ENCODE data around the gene ARHGEF19.
"Not testable (repeated sequence)": the region's sequence is repeated elsewhere in the genome, so short reads cannot be mapped to it uniquely, and the experiment has no call there.

Gene ARHGEF19

DNA sequence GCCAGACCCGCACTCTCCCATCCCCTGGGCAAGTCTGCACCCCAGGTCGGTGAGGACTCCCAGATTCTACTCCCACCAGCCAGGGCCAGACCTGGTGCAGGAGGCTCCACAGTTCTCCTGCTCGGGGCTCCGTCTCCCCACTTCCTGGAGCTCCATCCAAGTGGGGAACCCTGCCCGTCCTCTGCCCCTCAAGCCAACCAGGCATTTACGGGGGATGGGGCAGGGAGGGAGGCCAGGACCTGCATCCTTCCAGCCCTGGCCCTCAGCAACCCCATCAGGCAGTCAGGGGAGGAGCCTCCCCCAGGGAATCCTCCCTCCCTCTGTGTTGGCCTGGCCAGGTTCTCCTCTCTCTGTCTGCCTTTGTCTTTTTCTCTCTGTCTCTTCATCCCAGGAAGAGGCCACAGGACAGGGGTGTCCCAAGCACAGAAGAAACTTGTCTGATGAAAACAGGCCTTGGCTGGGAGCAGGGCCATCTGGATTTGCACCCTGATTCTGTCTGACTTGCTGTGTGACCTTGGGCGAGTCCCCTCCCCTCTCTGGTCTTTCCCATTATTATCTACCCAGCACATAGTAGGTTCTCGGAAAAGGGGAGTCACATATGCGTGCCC is 38.1 kb downstream of the ARHGEF19 start:
- DNase-seq (ENCODE audit: low spot score in 2 of 2) (no peak), ATAC-seq (no peak)
- Mint-ChIP-seq H3K36me3 (no peaks in the 10 kb centered on the region), H3K9me3 (no peaks in the 10 kb centered on the region), H3K27ac (peak overlapping the region; percentile 68), H3K4me1 (peaks cover 1% of the 10 kb centered on the region), H3K4me3 (no peak overlapping the region)

DNA sequence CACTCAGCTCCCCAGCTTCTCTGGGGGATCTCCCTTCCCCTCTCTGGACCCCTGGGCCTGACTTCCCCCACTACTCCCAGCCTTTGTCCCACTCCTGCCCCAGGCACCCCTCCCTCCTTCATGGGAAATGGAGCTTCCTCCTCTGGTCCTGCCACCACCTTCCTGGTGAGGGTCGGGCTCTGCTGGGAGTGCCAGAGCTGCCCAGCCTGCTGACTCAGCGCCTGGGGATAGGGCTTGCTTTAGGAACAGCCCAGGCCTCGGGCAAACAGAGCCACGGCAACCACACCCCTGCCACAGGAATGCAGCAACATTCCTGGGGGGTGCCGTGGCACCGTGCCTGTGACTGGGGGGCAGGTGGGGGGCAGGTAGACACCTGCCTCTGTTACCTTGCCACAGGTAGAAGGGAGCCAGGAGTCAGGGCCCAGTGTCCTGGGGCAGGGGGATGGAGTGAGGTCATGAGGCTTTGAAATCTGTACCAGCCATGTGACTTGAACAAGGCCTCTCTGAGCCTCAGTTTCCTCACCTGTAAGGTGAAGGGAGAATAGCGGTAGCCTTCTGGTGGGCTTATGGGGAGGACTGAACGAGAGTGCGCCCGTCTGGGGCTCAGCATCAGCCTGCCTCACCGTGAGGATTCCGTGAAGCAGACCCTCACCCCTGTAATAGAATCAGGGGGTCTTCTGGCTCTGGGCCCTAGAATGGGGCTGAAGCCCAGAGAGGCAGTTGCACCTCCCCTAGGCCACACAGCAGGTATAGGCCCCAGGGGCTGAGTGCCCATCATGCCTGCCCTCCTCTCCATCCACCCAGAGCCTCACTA is 38.8 kb downstream of the ARHGEF19 start:
- Mint-ChIP-seq H3K4me1 (peaks cover 8% of the 10 kb centered on the region), H3K9me3 (no peaks in the 10 kb centered on the region), H3K27ac (no peak overlapping the region), H3K4me3 (no peak overlapping the region), H3K36me3 (no peaks in the 10 kb centered on the region)
- DNase-seq (ENCODE audit: low spot score in 2 of 2), result no peak
- no peak for ATAC-seq

DNA sequence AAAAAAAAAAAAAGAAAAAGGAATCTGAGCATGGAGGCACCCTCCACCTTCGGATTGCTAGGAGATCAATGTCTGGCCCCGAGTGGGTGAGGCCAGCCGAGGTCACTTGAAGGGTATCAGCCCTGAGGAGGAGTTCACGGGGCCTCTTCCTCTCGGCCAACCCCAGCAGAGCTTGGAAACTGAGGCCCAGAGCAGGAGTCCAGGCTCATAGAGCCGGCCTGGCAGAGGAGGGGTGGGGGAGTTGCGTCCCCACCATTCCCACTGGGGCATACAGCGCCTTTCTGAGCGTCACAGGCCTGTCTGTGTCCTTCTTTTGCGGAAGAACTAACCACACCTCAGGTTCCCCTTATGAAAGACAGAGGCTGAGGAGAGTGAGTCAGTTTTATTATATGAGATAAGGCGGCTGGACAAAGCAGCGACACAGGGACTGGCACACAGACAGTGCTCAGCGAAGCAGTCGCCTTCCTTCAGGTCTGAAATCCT is 39.4 kb downstream of the ARHGEF19 start:
- Mint-ChIP-seq H3K36me3 (no peaks in the 10 kb centered on the region), H3K9me3 (no peaks in the 10 kb centered on the region), H3K4me1 (peaks cover 15% of the 10 kb centered on the region), H3K4me3 (no peak overlapping the region), H3K27ac (no peak overlapping the region)
- ATAC-seq (no peak), DNase-seq (ENCODE audit: low spot score in 2 of 2) (no peak)

DNA sequence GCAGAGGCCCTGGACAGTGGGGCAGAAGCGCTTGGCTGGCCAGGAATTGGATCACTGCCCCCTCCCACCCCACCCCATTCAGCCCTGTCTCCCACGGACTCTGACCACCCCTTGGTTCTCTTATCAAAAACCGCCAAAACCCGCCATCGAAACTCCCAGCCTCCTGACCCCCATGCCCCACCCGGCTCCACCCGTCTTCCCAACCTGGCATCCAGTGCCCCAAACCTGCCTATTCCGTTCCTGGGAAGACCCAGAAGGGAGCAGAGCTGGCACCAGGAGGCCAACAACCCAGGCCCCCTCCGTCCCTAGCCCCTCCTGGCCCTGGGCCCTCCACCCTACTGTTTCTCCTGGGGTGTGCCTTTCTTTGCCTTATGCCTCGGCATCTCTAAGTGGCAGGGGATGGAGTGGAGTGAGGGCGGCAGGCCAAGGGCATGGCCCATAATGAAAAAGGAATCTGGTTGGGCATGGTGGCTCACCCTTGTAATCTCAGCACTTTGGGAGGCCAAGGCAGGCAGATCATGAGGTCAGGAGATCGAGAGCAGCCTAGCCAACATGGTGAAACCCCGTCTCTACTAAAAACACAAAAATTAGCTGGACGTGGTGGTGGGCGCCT is 40.1 kb downstream of the ARHGEF19 start:
- Mint-ChIP-seq H3K4me1 (peaks cover 15% of the 10 kb centered on the region), H3K4me3 (no peak overlapping the region), H3K9me3 (no peaks in the 10 kb centered on the region), H3K27ac (no peak overlapping the region), H3K36me3 (no peaks in the 10 kb centered on the region)
- DNase-seq (ENCODE audit: low spot score in 2 of 2) (no peak), ATAC-seq (no peak)

DNA sequence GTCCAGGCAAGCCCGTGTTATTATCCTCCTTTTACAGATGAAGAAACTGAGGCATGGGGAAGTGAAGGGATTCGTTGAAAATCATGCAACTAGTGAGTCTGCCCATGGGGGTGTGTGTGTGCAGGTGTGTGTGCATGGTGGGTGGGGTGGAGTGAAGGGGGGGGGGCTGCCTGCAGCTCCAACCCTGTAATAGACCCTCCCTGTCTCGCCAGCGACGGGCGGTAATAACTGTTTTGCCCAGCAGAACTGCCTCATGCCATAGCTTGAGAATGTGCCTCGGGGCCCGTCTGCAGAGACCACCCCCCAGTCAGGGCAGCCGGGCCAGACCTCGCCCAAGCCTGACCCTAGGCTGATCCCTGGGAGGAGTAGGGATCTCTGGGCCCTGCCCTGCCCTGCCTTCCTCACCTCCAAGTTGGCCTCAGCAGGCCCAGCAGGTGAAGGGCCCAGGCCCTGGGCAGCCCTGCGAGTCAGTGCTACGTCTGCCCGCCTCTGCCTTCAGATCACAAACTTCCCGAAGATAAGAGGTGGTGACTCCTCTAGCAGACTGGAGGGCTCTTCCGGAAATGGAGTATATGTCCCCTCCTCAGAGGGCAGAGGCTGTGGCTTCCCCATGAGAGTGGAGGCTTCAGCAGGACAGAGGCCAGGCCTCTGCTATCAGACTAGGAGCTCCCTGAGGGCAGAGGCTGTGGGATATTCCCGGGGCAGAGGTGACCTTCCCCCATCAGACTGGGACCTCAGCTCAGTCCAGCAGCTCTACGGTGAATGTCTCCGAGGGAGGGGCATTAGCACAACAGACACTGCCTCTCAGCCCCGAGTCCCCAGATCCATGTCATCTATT is 40.9 kb downstream of the ARHGEF19 start:
- no peak overlapping the region for H3K4me3 Mint-ChIP-seq
- ATAC-seq, result no peak
- H3K36me3 Mint-ChIP-seq, result no peaks in the 10 kb centered on the region
- H3K27ac Mint-ChIP-seq, result no peak overlapping the region
- peaks cover 15% of the 10 kb centered on the region for H3K4me1 Mint-ChIP-seq
- H3K9me3 Mint-ChIP-seq, result no peaks in the 10 kb centered on the region
- DNase-seq (ENCODE audit: low spot score in 2 of 2), result no peak

DNA sequence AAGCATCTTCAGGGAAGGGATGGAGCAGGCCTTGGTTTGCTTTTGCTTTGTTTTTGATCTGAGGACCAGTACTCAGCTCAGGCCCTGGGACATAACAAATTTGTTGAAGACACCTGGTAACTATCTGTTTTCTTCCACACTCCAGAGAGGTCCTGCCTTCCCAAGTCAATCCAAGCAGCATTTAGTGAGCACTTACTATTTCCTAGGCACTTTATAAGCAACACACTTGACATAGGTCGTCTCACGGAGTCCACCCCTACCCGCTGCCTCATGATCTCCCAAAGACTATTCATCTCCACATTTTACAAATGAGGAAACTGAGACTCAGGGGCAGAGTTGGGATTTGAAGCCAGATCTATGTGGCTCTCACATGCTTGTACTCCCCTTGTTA is 42.2 kb downstream of the ARHGEF19 start:
- DNase-seq (ENCODE audit: low spot score in 2 of 2) (no peak), ATAC-seq (no peak)
- no peaks in the 10 kb centered on the region for H3K9me3 Mint-ChIP-seq
- peaks cover 25% of the 10 kb centered on the region for H3K4me1 Mint-ChIP-seq
- H3K4me3 Mint-ChIP-seq, result no peak overlapping the region
- H3K36me3 Mint-ChIP-seq, result no peaks in the 10 kb centered on the region
- no peak overlapping the region for H3K27ac Mint-ChIP-seq

DNA sequence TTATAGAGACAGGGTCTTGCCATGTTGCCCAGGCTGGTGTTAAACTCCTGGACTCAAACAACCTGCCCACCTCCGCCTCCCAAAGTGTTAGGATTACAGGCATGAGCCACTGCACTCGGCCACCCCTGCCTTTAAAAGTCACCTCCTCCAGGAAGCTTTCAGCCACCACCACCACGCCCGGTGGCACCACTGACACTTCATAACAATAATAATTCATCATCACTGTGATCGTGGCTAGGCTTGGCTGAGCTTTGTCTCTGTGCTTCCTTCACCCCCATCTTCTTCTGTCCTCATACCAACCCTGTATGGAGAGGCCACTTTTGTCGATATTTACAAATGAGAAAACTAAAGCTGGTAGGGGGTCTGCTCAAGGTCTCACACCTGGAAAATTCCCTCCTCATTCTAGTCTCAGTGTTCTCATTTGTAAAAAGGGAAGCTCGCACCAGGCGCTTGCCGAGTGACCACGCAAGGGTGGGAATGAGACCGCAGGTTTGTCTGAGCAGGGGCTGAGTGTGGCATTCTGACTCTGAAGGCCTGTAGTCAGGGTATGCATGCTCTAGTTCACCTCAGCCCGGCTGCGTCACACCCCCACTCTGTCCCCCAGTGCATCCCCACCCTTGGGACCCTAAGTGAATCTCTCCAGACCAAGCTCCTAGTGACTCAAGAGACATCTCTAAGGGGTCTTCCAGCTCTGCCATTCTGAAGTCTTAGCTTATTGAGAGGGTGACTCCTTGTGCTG is 43.7 kb downstream of the ARHGEF19 start:
- H3K4me1 Mint-ChIP-seq, result peaks cover 38% of the 10 kb centered on the region
- peak; percentile 85 for ATAC-seq
- DNase-seq (ENCODE audit: low spot score in 2 of 2), result no peak
- H3K36me3 Mint-ChIP-seq, result no peaks in the 10 kb centered on the region
- H3K4me3 Mint-ChIP-seq, result peak overlapping the region; percentile 62
- no peaks in the 10 kb centered on the region for H3K9me3 Mint-ChIP-seq
- no peak overlapping the region for H3K27ac Mint-ChIP-seq

DNA sequence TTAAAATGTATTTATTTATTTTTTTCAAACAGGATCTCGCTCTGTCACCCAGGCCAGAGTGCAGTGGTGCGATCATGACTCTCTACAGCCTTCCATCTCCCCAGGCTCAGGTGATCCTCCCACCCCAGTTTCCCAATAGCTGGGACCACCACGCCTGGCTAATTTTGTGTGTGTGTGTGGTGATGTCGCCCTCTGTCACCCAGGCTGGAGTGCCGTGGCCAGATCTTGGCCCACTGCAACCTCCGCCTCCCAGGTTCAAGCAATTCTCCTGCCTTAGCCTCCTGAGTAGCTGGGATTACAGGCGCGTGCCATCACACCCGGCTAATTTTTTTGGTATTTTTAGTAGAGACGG is 44.3 kb downstream of the ARHGEF19 start:
- not testable (repeated sequence) for H3K27ac Mint-ChIP-seq; H3K36me3 Mint-ChIP-seq; ATAC-seq; DNase-seq (ENCODE audit: low spot score in 2 of 2); H3K9me3 Mint-ChIP-seq
- peak overlapping the region; percentile 62 for H3K4me3 Mint-ChIP-seq
- peaks cover 41% of the 10 kb centered on the region for H3K4me1 Mint-ChIP-seq

DNA sequence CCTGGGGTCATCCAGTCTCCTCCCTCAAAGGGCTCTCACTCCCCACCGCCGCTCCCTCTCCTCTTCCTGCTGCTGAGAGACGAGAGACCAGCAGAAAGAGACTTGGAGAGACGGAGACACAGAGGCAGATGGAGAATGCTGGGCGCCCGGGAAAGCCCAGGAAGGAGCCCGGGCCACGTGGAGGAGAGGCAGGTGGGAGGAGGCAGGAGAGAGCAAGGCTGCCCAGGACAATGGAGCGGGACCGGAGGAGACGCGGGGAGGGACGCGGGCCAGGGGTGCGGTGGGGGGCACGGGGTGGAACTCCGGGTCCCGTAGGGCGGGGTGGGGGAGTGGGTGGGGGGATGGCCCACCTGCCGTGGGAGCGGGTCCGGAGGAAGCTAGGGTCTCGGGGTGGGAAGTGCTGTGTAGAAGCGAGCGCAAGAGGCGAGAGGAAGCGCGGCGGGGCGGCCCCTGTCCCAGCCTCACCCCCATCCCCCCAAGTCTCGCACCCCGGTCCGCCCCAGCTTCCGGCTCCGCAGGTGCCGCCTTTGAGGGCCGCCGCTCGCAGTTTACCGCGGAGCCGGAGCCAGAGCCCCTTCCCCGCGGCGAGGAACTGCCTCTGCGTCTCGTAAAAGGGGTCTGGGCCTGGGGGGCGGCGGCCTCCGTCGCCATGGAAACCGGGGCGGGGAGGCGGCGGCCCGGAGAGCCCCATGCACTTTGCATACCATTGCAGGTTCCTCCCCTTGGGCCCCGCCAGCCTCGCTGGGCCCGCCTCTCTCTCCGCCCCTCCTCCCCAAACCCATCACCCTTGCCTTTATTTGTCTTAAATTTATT is 44.9 kb downstream of the ARHGEF19 start:
- H3K27ac Mint-ChIP-seq, result no peak overlapping the region
- H3K9me3 Mint-ChIP-seq, result no peaks in the 10 kb centered on the region
- no peaks in the 10 kb centered on the region for H3K36me3 Mint-ChIP-seq
- peaks cover 44% of the 10 kb centered on the region for H3K4me1 Mint-ChIP-seq
- H3K4me3 Mint-ChIP-seq, result peak overlapping the region; percentile 62
- DNase-seq (ENCODE audit: low spot score in 2 of 2) (peak; percentile 48 to 71), ATAC-seq (peak; percentile 80)

DNA sequence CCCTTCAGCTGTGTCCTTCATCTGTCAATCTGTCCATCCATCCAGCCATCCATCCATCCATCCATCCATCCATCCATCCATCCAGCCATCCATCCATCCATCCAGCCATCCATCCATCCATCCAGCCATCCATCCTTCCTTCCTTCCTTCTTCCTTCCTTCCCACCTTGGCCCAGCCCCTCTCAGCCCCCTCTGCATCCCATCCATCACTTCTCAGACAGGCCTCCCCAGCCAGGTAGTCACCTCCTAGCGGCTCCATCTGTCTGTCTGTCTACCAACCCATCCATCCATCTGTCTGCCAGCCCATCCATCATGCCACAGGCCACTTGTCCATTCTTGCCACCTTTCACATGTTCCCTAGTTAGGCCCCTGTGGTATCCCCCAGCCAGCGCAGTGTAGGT is 46.3 kb downstream of the ARHGEF19 start:
- ATAC-seq, result no peak
- Mint-ChIP-seq H3K27ac (peak overlapping the region; percentile 32), H3K4me1 (peaks cover 58% of the 10 kb centered on the region), H3K4me3 (no peak overlapping the region), H3K9me3 (no peaks in the 10 kb centered on the region), H3K36me3 (no peaks in the 10 kb centered on the region)
- DNase-seq (ENCODE audit: low spot score in 2 of 2), result no peak

DNA sequence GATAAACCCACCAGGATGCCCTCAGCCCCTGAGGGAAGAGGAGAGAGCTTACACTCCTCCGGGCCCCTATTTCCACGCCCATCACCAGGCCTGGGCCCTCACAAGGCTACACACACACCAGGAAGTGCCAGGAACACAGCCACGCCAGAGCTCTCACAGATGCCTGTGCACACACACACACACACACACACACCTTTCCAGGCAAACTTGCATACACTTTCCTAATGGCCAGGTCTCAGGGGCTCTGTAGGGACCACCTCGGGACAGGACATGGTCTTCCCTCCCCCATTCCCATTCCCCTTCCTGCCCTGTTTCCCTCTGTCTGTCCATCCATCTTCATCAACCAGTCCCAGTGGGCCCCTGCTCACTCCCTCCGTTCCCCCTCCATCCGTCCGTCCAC is 46.9 kb downstream of the ARHGEF19 start:
- Mint-ChIP-seq H3K4me1 (peaks cover 58% of the 10 kb centered on the region), H3K4me3 (no peak overlapping the region), H3K36me3 (no peaks in the 10 kb centered on the region), H3K27ac (no peak overlapping the region), H3K9me3 (no peaks in the 10 kb centered on the region)
- DNase-seq (ENCODE audit: low spot score in 2 of 2) (no peak), ATAC-seq (no peak)

DNA sequence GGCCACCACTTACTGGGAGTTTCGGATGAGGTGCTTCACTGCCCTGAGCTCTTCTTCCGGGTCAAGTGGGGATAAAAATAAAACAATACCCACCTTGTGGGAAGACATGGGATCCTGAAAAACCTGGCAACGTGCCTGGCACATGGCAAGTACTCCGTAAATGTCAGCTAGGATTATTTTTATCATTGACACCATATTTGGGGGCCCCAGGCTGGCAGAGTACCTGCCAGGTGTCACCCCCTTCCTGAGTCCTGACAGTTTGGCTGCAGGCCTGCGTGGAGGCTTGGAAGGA is 47.4 kb downstream of the ARHGEF19 start:
- no peak for DNase-seq (ENCODE audit: low spot score in 2 of 2)
- Mint-ChIP-seq H3K4me3 (no peak overlapping the region), H3K27ac (no peak overlapping the region), H3K4me1 (peaks cover 58% of the 10 kb centered on the region), H3K36me3 (no peaks in the 10 kb centered on the region), H3K9me3 (no peaks in the 10 kb centered on the region)
- ATAC-seq, result no peak

DNA sequence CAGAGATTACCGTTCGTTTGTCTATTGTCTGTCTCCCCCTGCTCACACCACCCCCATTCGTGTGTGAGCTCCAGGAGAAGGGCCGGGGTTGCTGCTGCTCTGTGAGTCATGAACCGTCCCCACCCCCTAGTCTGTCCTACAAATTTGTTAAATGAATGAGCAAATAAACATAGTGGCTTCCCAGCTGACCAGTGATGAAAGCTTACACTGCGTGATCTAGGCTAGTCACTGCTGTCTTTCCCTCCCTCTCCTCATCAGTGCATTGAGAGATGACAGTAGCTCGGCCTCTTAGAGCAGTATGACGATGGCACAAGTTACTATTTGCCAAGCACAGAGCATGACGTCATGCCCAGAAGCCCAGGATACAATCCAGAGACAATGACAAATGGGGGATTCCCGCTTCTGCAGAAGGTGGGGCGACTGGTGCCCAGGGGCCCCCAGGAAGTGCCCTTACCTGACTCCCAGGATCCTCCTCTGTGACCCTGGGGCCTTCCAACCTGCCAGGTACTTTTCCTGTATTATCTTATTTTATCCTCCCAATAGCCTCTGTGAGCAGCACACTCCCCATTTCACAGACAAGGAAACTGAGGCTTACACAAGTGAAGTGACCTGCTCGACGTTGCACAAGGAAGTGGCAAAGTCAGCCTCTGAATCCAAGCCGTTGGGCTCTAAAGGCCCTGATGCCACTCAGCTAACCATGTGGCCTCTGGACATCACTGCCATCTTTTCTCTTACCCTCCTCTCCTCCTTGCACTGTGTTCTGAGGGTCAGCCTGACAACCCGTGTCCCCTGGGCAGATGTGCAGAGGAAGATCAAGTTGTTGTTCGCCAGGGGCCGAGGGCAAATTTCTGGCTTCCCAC is 48.0 kb downstream of the ARHGEF19 start:
- no peak overlapping the region for H3K4me3 Mint-ChIP-seq
- H3K36me3 Mint-ChIP-seq, result no peaks in the 10 kb centered on the region
- H3K9me3 Mint-ChIP-seq, result no peaks in the 10 kb centered on the region
- H3K27ac Mint-ChIP-seq, result no peak overlapping the region
- peak; percentile 7 for ATAC-seq
- H3K4me1 Mint-ChIP-seq, result peaks cover 58% of the 10 kb centered on the region
- DNase-seq (ENCODE audit: low spot score in 2 of 2), result no peak
